Gastroesophageal sphincter (tissue), 3 donors: ENCODE measurements around the gene SASH1.

ENCODE experiments used
- CTCF ChIP-seq, 4 experiments: fragments of 200-600 bp in 2 of 4; fragments of 450-650 bp in 2 of 4; sonication (generic) in 1 of 4; IDR thresholded peaks; one replicate each; pipeline ENCODE4 v1.5.1; 2017 to 2019; ENCODE audit warnings: antibody characterized with exemption in 4 of 4, mild to moderate bottlenecking in 2 of 4, moderate library complexity in 2 of 4
- POLR2AphosphoS5 ChIP-seq: sonication (generic); formaldehyde crosslinking; IDR thresholded peaks from one replicate; pipeline ENCODE4 v1.6.1; 2017; ENCODE audit warnings: antibody characterized with exemption

GRCh38 chr6:148523048-148523447 lies 180.4 kb downstream of the SASH1 start:
- TF ChIP-seq POLR2AphosphoS5 (no peak), CTCF (IDR thresholded peaks at IDR 0.05) (no peak)
